GM19372 (cell line): ENCODE results near the gene NCAPD3.

Experiments used
- ATAC-seq: cut with Tn5 transposase; IDR thresholded peaks from one replicate; pipeline ENCODE4 v1.9.1; 2021; ENCODE audit warnings: mild to moderate bottlenecking, low read depth, moderate library complexity; ENCODE audit not compliant: unreplicated experiment

NCAPD3 gene

GRCh38 chr11:134254433-134255183 is 30.8 kb upstream of the NCAPD3 start:
- no peak for ATAC-seq

DNA sequence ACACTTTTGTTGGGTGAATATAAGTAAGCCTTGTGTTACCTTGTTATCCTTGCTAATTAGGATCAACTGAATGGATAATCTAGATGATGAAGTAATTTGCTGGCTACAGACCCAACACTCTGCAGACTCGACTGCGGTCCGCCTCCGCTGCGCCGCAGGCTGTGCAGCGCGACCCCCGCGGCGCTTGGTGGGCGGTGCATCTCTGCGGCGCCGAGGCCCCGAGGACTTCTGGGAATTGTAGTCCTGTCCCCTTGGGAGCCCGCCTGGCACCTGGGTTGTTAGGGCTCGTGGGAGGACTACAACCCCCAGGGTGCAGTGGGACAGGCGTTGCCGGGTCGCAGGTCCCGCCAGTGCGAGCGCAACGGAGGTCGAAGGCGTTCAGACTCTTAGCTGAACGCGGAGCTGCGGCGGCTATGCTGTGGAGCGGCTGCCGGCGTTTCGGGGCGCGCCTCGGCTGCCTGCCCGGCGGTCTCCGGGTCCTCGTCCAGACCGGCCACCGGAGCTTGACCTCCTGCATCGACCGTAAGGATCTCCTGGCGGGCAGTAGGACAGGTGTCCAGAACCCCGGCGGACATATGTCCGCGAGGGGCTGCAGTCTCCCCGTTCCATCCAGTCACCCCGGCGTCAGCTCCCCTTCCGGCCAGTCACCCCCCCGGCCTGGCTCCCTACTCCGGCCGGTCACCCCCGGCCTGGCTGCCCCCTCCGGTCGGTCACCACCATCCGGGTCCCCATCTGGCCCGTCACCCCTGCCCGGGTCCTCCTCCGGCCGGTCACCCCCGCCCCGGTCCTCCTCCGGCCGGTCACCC is 29.6 kb upstream of the NCAPD3 start, which contains the start of the genes ACAD8 and THYN1:
Gene ACAD8 (plus strand): TSS at position 381 of the 806 bp plus-strand sequence. CDS start 33 bp downstream, at position 414.
Gene THYN1 (minus strand): TSS at position 165 of the 806 bp plus-strand sequence. CDS start 470 bp downstream, outside the sequence.
- ATAC-seq: peak; percentile 98

- peak; percentile 34 for ATAC-seq
These were observed 28.8 kb upstream of the NCAPD3 start for GRCh38 chr11:134252346-134253187.

DNA sequence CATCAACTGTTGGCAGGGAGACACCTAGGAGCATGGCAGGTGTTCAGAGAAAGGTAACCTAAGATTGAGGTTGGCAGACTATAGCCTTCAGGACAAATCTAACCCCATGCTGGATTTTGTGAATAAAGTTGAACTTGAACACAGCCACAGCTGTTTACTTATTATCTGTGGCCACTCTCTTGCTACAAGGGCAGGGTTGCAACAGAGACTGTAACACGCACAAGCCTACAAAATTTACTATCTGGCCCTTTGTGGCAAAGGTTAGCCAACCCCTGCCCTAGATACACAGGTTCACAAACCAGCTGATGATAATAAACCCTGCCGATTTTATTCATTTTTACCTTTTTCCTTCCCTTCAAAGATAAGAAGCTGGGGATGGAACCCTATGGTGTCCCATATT is 26.9 kb upstream of the NCAPD3 start:
- ATAC-seq: no peak

DNA sequence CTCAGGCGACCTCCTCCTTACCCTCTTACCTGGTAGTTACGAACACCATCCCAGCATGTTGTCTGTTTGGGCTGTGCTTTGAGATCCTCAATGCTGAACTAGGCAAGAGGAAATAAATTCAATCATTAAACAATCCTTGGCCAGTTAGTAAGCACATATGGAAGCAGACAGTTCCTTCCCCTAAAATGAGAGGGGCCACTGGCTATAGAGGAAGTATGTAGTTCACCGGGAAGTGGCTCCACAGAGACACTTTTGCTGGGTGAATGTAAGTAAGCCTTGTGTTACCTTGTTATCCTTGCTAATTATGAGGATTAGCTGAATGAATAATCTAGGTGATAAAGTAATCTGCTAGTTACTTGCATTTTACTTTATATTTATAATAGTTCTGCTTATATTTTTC is 26.5 kb upstream of the NCAPD3 start:
- ATAC-seq: no peak

- ATAC-seq: no peak
These were observed 25.2 kb upstream of the NCAPD3 start for GRCh38 chr11:134248910-134249480.

DNA sequence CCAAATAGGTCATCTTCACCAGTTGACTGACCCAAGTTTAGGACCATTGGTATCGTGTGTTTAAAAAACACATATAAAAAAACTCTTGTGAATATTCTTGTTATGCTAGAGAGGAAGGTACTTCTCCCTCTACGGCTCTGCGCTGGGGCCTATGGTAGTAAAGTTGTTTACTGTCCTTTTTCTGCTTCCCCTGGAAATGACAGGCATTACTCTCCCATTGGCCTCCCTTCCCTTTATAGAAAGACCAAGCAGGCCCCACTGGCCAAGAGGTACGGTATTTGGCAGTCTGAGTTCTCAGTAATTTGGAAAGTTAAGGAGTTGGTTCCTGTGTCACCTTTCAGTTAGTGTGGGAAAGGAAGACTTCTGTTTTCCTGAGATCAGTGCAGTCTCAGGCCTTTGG is 22.9 kb upstream of the NCAPD3 start:
- ATAC-seq: no peak

GRCh38 chr11:134246100-134246499 is 22.3 kb upstream of the NCAPD3 start:
- no peak for ATAC-seq

DNA sequence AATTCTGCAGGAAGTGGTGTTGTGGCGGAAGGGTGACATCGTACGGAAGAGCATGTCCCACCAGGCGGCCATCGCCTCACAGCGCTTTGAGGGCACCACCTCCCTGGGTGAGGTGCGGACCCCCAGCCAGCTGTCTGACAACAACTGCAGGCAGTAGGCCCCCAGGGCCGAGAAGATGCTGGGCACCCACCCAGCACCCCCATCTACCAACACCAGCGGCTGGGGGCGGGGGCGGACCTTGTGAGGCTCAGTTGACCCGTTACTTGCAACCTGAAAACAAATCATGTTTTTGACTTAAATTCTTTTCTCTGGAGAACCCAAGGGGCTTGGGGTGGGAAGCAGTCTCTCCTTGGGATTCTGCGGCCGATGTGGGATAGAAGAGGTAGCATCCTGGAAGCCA is 21.7 kb upstream of the NCAPD3 start:
- no peak for ATAC-seq

- ATAC-seq: peak; percentile 90
These were observed 20.8 kb upstream of the NCAPD3 start for GRCh38 chr11:134244593-134244992.

- ATAC-seq: no peak
These were observed 20.1 kb upstream of the NCAPD3 start for GRCh38 chr11:134243913-134244312.

DNA sequence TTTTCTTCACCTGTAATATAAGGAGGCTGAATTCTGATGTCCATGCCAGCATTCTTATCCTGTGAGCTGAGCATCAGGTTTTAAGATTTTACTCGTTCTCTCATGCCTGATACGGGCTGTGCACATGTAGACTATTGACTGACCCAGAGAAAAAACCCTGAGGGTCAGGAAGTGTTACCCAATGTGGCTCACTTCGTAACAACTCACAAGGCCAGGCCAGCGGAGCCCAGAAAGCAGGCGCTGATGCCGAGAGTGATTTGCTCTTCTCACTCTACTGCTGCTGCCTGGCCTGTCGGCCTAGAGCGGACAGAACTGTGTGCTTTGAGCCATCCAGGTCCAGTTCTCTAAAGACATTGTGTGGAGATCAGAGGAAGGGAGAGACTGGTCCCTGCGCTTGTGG is 18.6 kb upstream of the NCAPD3 start:
- no peak for ATAC-seq

DNA sequence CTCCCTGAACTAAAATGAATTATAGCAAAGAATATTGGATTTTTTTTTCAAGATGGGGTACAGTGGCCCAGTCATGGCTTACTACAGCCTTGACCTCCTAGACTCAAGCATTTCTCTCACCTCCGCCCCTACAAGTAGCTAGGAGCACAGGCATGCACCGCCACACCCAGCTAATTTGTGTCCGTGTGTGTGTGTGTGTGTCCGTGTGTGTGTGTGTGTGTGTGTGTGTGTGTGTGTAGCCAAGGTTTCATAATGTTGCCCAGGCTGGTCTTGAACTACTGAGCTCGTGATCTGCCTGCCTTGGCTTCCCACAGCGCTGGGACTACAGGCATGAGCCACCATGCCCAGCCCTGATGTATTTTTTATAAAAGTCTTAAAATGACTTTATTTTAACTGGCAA is 16.8 kb upstream of the NCAPD3 start:
- no peak for ATAC-seq

GRCh38 chr11:134238956-134239355 is 15.2 kb upstream of the NCAPD3 start:
- ATAC-seq: no peak

DNA sequence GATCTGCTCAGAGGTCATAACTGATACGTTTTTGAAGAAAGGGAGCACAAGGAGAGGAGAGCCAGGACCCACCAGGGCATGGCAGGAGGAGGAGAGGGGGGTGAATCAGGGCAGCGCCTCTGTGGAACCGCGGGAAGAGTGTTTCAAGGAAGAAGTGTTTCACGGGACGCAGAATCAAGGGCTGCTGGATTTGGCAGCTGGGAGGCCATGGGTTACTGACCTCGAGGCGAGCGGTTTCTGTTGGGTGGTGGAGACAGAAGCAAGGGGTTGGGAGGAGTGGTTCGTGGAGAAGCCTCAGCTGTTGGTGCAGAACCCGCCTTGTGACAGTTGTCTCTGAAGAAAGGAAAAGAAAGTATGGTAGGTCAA is 13.8 kb upstream of the NCAPD3 start:
- ATAC-seq: no peak

- ATAC-seq: no peak
These were observed 13.2 kb upstream of the NCAPD3 start for GRCh38 chr11:134236834-134237556.

- ATAC-seq: no peak
These were observed 11.6 kb upstream of the NCAPD3 start for GRCh38 chr11:134235399-134235798.

DNA sequence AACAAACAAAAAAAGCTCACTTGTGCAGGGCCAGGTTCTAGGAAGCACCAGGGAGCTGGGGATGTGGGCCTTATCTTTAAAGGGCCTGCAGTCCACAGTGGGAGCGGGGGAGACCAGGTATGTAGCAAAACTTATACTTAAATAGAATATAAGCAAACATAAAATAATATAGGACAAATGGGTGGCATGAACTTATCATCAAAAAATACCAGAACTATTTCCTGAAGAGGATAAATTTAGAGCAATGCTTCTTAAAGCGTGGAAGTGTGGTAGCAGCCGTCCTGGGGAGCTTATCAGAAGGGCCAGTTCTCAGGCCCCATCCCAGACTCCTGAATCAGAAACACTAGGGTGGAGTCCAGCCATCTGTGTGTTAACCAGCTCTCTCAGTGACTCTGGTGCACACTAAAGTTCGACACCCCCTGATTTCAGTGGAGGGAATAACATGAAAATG is 10.0 kb upstream of the NCAPD3 start:
- ATAC-seq: no peak

DNA sequence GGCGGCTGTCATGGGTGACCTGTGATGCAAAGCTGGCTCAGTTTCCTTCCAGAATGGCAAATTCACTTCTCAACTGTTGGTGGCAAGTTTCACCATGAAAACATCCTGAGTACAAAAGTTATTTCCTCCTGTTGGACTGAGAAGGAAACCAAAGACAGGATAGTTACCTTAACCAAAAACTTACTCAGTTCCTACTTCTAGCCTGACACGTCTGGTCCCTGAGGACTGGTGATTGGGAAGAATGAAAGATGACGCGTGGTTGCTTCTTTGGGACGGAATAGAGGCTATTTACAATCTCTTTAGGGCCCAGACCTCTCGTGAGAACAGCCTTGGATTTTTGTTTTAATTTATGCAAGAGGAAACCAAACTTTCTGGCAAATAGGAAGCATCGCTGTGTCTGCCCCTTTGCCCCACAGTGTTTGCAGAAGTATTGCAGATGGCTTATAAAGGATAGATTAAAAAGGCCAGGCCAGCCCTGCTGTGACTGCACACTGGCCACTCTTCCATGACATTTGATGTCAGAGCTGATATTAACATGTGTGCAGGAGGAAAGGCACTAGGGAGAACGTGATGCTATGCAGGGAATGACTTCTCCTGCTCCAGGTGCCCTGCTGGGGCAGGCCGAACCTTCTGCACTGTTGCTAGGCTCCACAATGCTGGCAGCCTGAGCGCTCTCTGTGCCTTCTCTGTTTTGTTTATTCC is 8.3 kb upstream of the NCAPD3 start:
- ATAC-seq: no peak
